Fibroblast of lung (primary cell): ENCODE measurements around the gene SRGAP1.

Experiments used
- EZH2 ChIP-seq: IDR thresholded peaks from 2 replicates; pipeline ENCODE4 v1.5.1; 2012; ENCODE audit warnings: low read length, control low read depth, mild to moderate bottlenecking; ENCODE audit errors: missing control alignments
- TF ChIP-seq, protein P1 (sequence below), 2 donors: IDR thresholded peaks in 1 of 2; conservative IDR thresholded peaks in 1 of 2; 1 replicate in 1 of 2; 2 replicates in 1 of 2; pipeline ENCODE4 v1.5.1; 2011 to 2012; ENCODE audit warnings: low read length in 2 of 2, control low read depth in 1 of 2, inconsistent platforms in 1 of 2, low read depth in 1 of 2, mild to moderate bottlenecking in 1 of 2

DNA sequence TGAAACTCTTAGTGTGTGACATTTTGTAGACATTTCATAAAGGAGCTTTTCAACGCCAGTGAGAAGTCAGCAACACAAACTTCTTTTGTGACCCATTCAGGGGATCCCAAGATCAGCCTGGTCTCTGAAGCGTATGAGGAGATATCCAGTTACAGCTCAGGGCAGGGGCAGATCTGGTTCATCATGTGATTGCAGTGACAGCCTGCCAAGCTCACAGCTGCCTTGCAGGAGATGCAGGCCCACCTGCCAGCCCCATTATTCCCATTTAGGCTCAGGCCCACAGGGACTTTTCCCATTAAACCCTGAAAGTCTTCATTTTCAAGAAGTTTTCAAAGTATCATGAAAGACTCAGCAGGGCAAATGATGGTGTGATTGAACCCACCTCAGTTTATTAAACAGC is 38.3 kb downstream of the SRGAP1 start:
- TF ChIP-seq, protein P1, sequence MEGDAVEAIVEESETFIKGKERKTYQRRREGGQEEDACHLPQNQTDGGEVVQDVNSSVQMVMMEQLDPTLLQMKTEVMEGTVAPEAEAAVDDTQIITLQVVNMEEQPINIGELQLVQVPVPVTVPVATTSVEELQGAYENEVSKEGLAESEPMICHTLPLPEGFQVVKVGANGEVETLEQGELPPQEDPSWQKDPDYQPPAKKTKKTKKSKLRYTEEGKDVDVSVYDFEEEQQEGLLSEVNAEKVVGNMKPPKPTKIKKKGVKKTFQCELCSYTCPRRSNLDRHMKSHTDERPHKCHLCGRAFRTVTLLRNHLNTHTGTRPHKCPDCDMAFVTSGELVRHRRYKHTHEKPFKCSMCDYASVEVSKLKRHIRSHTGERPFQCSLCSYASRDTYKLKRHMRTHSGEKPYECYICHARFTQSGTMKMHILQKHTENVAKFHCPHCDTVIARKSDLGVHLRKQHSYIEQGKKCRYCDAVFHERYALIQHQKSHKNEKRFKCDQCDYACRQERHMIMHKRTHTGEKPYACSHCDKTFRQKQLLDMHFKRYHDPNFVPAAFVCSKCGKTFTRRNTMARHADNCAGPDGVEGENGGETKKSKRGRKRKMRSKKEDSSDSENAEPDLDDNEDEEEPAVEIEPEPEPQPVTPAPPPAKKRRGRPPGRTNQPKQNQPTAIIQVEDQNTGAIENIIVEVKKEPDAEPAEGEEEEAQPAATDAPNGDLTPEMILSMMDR (conservative IDR thresholded peaks at IDR 0.05 in 1 of 2, IDR thresholded peaks at IDR 0.05 in 1 of 2; ENCODE audit: low read depth in 1 of 2, low read length in 2 of 2) = no peak
- TF ChIP-seq EZH2 = no peak
